NAMALWA (cell line): ENCODE data around the gene HEXIM1.
A peak's percentile ranks its signal among the peaks of the same experiment; 100 is the strongest.

Source experiments
- DNase-seq: peaks from one replicate; pipeline ENCODE4 v3.0.0-alpha.2; 2015; ENCODE audit warnings: low spot score

The HEXIM1 gene

DNA sequence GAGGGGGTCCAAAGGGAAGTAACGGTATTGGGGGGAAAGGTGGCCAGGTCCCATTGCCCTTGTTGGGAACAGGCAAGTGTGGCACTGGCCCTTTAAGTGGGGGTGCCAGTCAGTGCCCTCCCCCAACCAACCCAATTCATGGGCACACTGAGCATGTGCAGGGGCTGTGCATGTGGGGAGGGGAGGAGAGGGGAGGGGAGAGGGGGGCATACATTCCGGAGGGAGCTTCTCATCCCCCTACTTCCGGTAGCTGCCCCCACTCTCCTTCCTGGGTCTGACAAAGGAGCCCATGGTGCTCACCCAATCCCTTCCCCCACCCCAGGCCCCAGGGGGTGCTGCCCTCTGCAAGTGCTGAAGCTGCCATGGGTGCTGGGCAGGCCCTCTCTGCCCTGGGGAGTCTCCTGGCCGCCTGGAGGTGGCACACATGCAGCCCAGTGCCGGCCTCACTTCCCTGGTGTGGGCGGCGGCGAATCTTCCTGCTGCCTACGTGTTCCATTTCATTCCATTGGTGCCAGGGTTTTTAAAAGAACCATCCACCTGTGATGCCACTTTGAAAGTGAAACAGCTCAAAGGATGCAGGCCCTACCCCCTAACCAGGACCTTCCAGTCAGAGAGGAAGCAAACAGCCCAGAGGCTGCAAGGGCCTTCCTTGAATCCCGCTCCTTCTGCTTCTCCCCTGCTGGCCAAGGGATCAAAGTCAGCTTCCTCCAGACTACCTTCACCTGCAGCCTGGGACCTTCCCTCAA is 24.4 kb downstream of the HEXIM1 start:
- peak; percentile 36 for DNase-seq

DNA sequence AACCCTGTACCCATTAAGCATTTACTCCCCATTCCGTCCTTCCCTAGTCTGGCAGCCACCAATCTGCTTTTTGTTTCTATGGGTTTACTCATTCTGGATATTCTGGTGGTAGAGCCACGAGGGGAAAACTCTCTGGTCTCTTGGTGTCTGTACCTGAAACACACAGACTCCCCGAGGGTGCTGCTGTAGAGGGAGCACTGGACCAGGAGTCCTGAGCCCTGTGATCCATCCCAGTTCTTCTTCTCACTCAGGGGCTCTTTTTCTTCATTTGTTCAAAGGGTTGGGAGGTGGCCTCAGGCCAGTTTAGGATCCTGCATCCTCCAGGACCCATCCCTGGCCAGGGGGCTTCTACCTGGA is 27.5 kb downstream of the HEXIM1 start:
- no peak for DNase-seq

DNA sequence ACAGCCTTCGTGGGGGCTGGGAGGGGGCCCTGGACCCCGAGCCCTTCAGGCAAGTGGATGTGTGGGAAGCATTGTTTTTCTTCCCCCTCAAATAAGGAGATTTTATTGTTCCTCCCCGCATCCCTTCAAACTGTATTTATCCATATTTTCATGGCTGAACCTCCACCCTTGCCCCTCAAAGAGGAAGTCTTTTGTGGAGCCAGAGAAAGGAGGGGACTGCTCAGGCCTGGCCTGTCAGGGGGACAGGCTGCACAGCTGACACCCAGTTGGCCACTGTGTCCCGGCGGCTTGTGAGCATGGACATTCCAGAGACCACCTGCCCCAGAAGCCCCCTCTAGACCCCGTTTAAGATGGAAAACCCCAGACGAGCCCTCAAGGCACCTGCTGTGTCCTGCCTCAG is 29.3 kb downstream of the HEXIM1 start:
- DNase-seq: no peak

DNA sequence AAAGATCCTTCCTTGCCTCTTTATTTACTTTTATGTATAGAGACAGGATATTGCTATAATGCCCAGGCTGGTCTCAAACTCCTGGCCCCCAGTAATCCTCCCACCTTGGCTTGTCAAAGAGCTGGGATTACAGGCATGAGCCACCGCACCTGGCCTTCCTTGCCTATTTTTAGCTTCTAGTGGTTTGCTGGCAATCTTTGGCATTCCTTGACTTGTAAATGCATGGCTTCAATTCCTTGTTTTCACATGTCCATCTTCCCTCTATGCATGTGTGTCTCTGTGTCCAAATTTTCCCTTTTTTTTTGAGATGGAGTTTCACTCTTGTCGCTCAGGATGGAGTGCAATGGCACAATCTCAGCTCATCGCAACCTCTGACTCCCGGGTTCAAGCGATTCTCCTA is 35.9 kb downstream of the HEXIM1 start:
- no peak for DNase-seq

DNA sequence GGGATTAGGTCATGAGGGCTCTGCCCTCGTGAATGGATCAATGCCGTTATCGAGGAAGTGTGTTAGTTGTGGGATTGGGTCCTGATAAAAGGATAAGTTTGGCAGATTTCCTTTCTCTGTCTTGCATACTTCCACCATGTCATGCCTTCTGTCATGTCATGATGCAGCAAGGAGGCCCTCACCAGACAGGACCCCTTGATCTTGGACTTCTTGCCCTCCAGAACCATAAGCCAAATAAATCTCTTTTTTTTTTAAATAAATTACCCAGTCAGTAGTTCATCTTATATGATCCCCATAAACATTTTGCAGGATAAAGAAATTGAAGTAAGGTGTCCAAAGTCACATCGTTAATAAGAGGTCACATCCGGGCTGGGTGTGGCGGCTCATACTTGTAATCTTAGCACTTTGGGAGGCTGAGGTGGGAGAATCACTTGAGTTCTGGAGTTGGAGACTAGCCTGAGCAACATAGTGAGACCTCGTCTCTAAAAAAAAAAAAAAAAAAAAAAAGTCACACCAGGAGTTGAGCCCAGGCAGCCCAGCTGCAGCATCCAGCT is 38.6 kb downstream of the HEXIM1 start:
- no peak for DNase-seq

DNA sequence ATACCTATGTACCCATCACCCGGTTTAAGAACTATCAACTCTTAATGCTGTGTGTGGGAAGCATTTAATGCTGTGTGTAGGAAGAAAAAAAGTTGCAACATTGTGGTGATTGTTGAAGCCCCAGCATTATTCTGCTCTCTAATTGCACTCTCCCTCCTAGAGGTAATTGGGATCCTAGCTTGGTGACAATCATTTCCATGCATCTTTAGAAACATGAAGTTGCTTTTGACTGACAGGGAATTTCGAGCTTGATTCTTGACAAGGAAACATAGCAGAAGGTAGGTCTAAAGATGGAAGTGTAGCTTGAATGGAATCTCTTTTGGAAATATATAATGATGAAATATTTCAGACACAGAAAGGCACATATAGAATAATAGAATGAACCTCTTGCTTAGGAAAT is 40.7 kb downstream of the HEXIM1 start:
- no peak for DNase-seq

DNA sequence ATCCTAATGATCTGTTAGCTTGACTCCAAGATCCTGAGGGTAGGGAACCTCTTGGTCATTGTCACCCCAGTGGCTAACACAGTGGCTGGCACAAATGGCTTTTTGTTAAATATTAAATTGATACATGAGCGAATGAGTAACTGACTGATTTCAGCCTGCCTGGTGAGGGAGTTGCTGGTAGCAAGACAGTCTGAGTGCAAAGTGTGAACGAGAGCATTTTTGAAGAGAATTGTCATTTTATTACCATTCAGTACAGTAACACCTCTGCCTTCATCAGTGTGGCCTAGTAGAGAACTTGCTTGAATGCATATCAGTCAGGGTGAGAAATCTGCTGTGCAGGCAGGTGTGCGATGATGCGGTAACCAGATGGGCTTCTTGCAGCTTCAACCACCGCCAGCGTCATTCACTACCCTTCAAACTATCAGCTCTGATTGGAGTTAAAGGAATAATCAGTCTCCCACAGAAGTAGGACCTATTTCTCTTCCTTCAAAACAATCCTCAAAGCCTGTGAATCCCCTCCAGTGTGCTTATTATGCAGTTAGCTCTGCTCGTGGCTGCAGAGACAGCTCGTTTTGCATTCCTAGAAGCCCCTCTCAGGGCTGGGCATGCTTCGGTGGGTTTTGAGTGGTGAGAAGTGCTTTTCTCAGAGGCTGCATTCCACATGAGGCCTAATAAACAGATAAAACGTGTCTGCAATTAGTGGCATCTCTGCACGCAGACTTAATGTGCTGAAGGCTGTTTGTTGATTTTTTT is 42.4 kb downstream of the HEXIM1 start:
- peak; percentile 64 for DNase-seq

DNA sequence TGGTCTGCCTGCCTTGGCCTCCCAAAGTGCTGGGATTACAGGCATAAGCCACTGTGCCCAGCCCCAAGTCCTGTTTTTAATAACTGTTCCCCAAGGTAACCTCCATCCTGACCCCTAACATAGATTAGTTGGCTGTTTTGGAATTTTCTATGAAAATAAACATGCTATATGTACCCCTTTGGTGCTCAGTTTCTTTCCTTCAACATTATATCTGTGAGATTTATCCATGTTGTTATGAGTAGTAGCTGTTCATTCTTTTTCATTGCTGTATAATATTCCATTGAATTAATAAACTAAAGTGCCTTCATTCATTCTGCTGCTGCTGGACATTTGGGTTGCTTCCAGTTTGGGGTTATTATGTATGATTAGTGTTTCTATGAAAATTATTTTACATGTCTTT is 47.1 kb downstream of the HEXIM1 start:
- DNase-seq: no peak

DNA sequence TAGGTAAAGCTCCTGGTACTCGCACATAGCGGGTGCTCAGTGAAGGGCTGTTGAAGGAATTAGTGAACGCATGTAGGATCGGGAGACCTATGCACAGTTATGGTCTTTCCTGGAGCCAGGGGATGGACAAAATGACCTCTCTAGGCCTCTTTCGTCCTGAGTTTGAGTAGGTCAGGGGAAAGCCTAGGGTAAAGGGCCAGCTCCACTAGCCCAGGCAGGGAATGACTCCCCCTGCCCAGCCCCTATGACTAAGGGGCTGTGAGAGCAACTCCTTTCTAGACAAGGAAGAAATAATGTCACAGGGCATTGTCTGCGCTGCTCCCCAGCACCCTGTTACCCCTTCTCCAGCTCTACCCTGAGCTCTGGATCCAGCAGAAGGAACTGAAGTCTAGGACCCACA is 48.8 kb downstream of the HEXIM1 start:
- DNase-seq: no peak

DNA sequence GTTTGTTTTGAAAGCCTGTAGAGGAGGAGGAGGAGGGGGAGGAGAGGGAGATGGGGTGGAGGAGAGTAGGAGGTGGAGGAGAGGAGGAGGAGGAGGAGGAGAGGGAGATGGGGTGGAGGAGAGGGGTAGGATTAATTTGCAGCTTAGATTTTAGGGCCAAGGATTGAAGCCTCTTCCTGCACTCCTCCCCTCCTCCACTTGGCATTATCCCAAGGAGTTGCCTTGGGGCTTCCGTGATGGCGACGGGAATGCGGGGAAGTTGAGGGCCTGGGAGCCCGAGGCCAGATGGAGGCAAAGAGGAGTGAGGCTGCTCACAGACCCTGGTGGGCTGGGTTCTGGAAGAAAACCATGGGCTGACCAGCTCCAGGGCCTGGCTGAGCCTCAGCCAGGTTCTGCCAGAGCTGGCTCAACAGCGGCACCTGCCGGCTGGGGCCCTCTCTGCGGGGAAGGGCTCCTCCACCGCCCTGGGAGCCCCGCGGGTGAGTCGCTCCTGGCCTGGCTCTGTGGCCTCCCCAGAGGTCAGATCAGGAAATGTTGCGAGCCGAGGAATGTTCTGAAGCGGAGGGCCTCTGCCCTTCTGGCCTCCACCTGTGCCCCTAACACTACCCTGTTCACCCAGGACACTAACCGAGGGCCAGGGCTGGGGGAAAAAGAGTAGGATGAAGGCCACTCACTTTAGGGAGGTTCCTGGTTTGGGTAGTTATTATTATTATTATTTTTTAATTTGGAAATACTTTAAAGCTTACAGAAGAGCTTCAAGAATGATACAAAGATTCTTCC is 49.5 kb downstream of the HEXIM1 start:
- DNase-seq: peak; percentile 93

DNA sequence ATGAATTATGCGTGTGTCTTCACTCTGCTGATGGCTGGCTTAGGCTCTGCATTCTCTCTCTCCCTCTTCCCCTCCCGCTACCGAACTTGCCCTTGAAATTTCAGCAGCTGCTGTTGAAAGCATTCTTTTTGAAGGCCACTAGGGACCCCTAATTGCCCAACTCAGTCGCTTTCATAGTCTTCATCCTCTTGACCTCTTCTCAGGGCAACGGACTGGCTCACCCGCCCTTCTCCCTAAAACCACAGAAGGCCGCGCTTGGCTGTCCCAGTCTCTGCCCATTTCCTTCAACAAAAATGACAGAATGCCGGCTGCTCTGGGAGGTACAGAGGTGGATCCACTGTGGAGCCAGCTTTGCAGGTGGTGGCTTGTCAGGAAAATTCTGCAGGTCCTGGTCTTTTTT is 52.4 kb downstream of the HEXIM1 start:
- peak; percentile 55 for DNase-seq

DNA sequence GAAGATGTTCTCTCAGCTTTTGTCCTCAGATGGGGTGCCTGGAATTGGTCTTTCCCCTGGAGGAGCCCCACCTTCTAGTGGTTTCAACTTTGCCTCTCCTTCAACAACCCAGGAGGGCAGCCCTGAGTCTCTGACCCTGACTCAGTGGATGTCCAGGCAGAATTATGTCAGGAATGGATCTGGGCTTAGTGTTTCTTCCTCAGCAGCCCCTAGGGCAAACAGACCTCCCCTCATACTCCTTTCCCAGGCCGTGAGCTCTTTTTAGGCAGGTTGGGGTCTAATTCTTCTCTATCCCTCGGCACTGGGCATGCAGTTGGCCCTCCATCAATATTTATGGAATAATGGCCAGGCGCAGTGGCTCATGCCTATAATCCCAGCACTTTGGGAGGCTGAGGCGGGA is 53.2 kb downstream of the HEXIM1 start:
- no peak for DNase-seq
